ENCODE data around the gene DNM2. TPM values are rescaled to one million over a fixed set of nuclear protein-coding genes. Genes with fewer than 3 reads are reported as not detected.

The DNM2 gene
- total RNA-seq, 1 experiment from 2014 or later: 131 TPM

DNA sequence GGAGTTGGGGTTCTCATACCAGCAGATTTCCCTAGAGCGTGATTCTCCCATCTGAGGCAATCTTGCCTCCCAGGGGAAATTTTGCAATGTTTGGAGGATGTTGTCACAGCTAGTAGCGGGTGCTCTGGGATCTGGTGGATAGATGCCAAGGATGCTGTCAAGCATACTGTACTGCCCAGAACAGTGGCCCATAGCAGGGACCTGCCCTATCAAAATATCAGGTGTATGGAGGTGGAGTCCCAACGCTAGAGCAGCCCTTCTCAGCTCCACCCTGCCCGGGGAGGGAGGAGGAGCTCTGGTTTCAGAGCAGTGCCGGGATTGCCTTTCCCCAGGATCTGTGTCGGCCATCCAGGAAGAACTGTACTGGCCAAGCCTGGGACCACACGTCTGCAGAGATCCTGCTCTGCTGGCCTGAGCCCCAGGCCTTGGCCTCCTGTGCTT lies 27.5 kb upstream of the DNM2 start:
- ATAC-seq (no peak), DNase-seq (ENCODE audit: low spot score) (no peak)
- peaks cover 57% of the 10 kb centered on the region for H3K36me3 Mint-ChIP-seq
- TF ChIP-seq, protein P1, sequence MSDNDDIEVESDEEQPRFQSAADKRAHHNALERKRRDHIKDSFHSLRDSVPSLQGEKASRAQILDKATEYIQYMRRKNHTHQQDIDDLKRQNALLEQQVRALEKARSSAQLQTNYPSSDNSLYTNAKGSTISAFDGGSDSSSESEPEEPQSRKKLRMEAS (CRISPR knock-in tag; IDR thresholded peaks at IDR 0.05): no peak
- TF ChIP-seq CBFB (CRISPR knock-in tag; IDR thresholded peaks at IDR 0.05; ENCODE audit: low read depth) (no peak), ELF4 (CRISPR knock-in tag; IDR thresholded peaks at IDR 0.05; ENCODE audit: low read depth) (no peak), ESRRA (CRISPR knock-in tag; IDR thresholded peaks at IDR 0.05; ENCODE audit: borderline replicate concordance) (no peak), NR2C2 (CRISPR knock-in tag; IDR thresholded peaks at IDR 0.05) (no peak), ATF1 (CRISPR knock-in tag; IDR thresholded peaks at IDR 0.05) (no peak), CREM (CRISPR knock-in tag; IDR thresholded peaks at IDR 0.05) (no peak), ZNF219 (CRISPR knock-in tag; IDR thresholded peaks at IDR 0.05; ENCODE audit: borderline replicate concordance) (no peak), KAT7 (CRISPR knock-in tag; IDR thresholded peaks at IDR 0.05; ENCODE audit: borderline replicate concordance) (no peak), ZNF138 (CRISPR knock-in tag; conservative IDR thresholded peaks at IDR 0.05) (no peak), TP53 (CRISPR knock-in tag; IDR thresholded peaks at IDR 0.05) (no peak), JUN (CRISPR knock-in tag; IDR thresholded peaks at IDR 0.05) (no peak), ZNF121 (CRISPR knock-in tag; IDR thresholded peaks at IDR 0.05) (no peak), ZNF416 (CRISPR knock-in tag; IDR thresholded peaks at IDR 0.05) (no peak), GRHL2 (CRISPR knock-in tag; IDR thresholded peaks at IDR 0.05; ENCODE audit: insufficient replicate concordance, severe bottlenecking) (no peak), NFE2L1 (CRISPR knock-in tag; IDR thresholded peaks at IDR 0.05) (no peak)
- TF ChIP-seq, protein P2, sequence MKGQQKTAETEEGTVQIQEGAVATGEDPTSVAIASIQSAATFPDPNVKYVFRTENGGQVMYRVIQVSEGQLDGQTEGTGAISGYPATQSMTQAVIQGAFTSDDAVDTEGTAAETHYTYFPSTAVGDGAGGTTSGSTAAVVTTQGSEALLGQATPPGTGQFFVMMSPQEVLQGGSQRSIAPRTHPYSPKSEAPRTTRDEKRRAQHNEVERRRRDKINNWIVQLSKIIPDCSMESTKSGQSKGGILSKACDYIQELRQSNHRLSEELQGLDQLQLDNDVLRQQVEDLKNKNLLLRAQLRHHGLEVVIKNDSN (CRISPR knock-in tag; IDR thresholded peaks at IDR 0.05): no peak
- TF ChIP-seq, protein P3, sequence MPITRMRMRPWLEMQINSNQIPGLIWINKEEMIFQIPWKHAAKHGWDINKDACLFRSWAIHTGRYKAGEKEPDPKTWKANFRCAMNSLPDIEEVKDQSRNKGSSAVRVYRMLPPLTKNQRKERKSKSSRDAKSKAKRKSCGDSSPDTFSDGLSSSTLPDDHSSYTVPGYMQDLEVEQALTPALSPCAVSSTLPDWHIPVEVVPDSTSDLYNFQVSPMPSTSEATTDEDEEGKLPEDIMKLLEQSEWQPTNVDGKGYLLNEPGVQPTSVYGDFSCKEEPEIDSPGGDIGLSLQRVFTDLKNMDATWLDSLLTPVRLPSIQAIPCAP (CRISPR knock-in tag; IDR thresholded peaks at IDR 0.05): no peak
- no peaks in the 10 kb centered on the region for H3K27me3 Mint-ChIP-seq (ENCODE audit: low read depth)
- peaks cover 16% of the 10 kb centered on the region for H3K4me1 Mint-ChIP-seq
- no peak overlapping the region for H3K4me3 Mint-ChIP-seq
- no peaks in the 10 kb centered on the region for H3K9me3 Mint-ChIP-seq
- CTCF ChIA-PET: interaction anchor here (2.5 to 2.8 kb wide), 2 partner anchors 10 to 46 kb away, joined by 10 to 11 read pairs; no protein-coding TSS in a partner anchor
- peak overlapping the region; percentile 19; the same call in 1 of the 2 replicates for H3K27ac Mint-ChIP-seq
- POLR2A ChIA-PET: no interaction called here

DNA sequence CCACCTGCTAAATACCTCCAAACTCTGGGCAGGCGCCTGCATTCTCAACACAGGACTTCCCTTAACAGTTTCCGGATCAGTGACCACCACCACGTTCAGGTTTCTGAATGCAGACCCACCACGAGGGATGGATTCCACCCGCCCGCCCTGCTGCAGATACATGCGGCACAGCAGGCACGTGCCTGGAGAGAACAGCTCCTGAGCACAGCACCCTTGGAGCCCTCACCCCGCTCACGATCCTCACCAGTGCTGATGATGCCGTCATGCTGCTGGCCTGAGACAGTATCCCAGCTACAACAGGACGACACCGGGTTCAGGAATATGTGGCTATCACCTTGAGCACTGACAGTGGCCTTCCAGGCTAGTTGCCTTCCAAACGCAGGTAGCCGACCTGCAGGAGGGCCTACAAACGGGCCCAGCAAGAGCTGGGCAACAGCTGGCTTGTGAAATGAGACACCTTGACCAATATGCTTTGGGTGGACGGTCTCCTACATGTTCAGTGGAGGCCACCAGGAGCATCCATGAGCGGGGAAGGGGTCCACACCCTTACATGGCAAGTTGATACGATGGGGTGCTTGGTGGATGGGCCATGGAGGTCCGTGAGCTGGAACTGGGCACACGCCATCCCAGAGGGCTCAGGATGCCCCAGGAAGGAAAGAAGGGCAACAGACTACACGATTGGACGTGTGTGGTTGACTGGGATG lies 26.5 kb upstream of the DNM2 start:
- Mint-ChIP-seq H3K27me3 (ENCODE audit: low read depth) (no peaks in the 10 kb centered on the region), H3K9me3 (no peaks in the 10 kb centered on the region), H3K4me1 (peaks cover 22% of the 10 kb centered on the region), H3K27ac (peak overlapping the region; percentile 87), H3K36me3 (peaks cover 53% of the 10 kb centered on the region), H3K4me3 (no peak overlapping the region)
- no peak for ATAC-seq
- ChIA-PET POLR2A (no interaction called here), CTCF (interaction anchor here (1.1 to 2.8 kb wide), 4 partner anchors 9 to 150 kb away, joined by 3 to 11 read pairs (median 8); no protein-coding TSS in a partner anchor)
- DNase-seq (ENCODE audit: low spot score): no peak
- TF ChIP-seq MXD4 (CRISPR knock-in tag; IDR thresholded peaks at IDR 0.05; ENCODE audit: borderline replicate concordance) (no peak), ZNF317 (CRISPR knock-in tag; IDR thresholded peaks at IDR 0.05; ENCODE audit: borderline replicate concordance, low read depth) (no peak), ZNF121 (CRISPR knock-in tag; IDR thresholded peaks at IDR 0.05) (no peak), PRRX2 (CRISPR knock-in tag; IDR thresholded peaks at IDR 0.05) (no peak), FOXK1 (CRISPR knock-in tag; IDR thresholded peaks at IDR 0.05) (no peak), HMGA2 (CRISPR knock-in tag; IDR thresholded peaks at IDR 0.05) (no peak), SP1 (CRISPR knock-in tag; conservative IDR thresholded peaks at IDR 0.05) (no peak), RORB (CRISPR knock-in tag; IDR thresholded peaks at IDR 0.05) (no peak)
- TF ChIP-seq, protein P4, sequence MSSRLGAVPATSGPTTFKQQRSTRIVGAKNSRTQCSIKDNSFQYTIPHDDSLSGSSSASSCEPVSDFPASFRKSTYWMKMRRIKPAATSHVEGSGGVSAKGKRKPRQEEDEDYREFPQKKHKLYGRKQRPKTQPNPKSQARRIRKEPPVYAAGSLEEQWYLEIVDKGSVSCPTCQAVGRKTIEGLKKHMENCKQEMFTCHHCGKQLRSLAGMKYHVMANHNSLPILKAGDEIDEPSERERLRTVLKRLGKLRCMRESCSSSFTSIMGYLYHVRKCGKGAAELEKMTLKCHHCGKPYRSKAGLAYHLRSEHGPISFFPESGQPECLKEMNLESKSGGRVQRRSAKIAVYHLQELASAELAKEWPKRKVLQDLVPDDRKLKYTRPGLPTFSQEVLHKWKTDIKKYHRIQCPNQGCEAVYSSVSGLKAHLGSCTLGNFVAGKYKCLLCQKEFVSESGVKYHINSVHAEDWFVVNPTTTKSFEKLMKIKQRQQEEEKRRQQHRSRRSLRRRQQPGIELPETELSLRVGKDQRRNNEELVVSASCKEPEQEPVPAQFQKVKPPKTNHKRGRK (CRISPR knock-in tag; IDR thresholded peaks at IDR 0.05; ENCODE audit: borderline replicate concordance): no peak
- TF ChIP-seq, protein P5, sequence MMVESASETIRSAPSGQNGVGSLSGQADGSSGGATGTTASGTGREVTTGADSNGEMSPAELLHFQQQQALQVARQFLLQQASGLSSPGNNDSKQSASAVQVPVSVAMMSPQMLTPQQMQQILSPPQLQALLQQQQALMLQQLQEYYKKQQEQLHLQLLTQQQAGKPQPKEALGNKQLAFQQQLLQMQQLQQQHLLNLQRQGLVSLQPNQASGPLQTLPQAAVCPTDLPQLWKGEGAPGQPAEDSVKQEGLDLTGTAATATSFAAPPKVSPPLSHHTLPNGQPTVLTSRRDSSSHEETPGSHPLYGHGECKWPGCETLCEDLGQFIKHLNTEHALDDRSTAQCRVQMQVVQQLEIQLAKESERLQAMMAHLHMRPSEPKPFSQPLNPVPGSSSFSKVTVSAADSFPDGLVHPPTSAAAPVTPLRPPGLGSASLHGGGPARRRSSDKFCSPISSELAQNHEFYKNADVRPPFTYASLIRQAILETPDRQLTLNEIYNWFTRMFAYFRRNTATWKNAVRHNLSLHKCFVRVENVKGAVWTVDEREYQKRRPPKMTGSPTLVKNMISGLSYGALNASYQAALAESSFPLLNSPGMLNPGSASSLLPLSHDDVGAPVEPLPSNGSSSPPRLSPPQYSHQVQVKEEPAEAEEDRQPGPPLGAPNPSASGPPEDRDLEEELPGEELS (CRISPR knock-in tag; IDR thresholded peaks at IDR 0.05): no peak
- TF ChIP-seq, protein P6, sequence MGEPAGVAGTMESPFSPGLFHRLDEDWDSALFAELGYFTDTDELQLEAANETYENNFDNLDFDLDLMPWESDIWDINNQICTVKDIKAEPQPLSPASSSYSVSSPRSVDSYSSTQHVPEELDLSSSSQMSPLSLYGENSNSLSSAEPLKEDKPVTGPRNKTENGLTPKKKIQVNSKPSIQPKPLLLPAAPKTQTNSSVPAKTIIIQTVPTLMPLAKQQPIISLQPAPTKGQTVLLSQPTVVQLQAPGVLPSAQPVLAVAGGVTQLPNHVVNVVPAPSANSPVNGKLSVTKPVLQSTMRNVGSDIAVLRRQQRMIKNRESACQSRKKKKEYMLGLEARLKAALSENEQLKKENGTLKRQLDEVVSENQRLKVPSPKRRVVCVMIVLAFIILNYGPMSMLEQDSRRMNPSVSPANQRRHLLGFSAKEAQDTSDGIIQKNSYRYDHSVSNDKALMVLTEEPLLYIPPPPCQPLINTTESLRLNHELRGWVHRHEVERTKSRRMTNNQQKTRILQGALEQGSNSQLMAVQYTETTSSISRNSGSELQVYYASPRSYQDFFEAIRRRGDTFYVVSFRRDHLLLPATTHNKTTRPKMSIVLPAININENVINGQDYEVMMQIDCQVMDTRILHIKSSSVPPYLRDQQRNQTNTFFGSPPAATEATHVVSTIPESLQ (CRISPR knock-in tag; IDR thresholded peaks at IDR 0.05): no peak
- TF ChIP-seq, protein P7, sequence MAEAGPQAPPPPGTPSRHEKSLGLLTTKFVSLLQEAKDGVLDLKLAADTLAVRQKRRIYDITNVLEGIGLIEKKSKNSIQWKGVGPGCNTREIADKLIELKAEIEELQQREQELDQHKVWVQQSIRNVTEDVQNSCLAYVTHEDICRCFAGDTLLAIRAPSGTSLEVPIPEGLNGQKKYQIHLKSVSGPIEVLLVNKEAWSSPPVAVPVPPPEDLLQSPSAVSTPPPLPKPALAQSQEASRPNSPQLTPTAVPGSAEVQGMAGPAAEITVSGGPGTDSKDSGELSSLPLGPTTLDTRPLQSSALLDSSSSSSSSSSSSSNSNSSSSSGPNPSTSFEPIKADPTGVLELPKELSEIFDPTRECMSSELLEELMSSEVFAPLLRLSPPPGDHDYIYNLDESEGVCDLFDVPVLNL (CRISPR knock-in tag; IDR thresholded peaks at IDR 0.05; ENCODE audit: borderline replicate concordance, low read depth): no peak

Data from WTC11 (cell line).